ENCODE measurements around the gene UBASH3B.

UBASH3B gene

DNA sequence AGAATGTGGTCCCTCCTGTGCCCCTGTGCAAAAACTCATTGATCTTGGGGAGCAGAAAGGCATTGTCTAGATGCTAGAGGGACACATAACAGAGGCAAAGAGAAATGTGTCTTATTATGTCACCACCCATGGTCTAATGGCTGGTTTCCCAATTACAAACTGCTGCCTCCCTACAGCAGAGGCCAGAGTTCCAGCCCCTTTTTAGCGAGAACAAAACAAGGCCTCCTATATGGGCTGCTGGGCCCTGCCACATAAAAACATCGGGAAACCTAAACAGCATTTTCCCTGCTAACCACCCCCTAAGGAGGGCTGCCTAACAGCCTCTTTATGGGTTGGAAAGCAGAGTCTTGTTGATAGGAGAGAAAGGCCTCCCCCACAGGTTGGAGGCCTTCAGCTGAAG is 107.6 kb downstream of the UBASH3B start:
- DNase-seq, result no peak

DNA sequence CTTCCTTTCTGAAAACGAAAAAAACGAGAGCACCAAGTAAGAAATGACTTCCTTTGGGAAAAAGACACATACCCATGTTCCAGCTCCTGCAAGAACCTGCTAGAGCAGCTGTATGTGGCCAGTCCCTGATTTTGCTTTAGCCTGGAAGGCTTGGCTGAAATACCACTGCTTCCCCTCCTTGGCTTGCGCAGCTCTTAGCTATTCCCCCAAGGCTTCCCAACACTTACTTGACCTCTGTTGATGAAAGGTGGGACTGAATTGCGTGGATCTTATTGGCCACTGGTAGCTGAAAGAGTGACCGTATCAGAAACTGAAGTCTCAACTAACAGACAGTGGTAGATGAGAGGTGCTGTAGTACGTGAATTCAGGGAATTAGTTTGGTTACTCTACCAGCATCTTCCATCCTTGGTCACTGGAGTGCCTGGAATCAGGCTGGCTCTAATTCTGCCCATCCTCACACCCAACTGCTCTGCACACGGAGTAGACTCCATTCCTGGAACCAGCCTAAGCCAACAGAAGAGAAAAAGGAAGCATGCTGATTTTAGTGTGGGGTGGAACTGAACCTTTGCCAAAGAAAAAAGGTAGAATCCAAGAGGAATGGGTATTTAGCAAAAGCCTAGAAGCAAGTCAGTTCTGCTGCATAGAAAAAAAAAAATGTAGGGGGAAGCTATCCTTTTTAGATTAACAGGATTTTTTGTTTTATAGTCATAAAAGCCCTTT is 109.0 kb downstream of the UBASH3B start:
- DNase-seq, result no peak

DNA sequence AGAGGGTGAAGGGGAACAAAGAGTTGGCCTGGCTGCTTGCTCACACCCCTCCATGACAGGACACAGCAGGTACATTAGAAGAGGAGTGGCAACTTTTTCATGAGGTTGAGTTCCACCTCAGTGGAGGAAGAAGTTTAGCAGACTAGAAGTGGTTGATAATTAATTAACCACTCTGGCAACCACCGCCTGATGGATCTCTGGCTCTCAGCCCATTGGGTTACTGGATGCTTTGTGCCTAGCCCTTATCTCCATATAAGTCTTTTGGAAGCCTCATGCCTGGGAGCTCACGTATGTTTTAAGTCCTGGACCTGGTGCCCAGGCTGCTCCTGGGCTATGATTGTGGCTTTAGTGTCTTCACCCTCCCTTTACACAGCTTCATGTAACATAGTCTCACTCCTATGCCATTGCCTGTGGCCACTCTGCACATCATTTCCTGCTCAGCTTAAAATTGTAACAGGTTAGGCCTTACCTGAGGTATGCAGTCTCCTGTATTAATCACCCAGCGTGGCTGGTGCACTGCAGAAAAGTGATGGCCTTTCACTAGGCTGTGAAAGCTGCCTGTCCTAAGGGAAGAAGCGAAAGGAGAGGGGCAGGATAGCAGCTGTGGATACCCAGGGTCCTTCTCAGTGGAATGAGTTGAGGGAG is 110.1 kb downstream of the UBASH3B start:
- DNase-seq, result no peak

DNA sequence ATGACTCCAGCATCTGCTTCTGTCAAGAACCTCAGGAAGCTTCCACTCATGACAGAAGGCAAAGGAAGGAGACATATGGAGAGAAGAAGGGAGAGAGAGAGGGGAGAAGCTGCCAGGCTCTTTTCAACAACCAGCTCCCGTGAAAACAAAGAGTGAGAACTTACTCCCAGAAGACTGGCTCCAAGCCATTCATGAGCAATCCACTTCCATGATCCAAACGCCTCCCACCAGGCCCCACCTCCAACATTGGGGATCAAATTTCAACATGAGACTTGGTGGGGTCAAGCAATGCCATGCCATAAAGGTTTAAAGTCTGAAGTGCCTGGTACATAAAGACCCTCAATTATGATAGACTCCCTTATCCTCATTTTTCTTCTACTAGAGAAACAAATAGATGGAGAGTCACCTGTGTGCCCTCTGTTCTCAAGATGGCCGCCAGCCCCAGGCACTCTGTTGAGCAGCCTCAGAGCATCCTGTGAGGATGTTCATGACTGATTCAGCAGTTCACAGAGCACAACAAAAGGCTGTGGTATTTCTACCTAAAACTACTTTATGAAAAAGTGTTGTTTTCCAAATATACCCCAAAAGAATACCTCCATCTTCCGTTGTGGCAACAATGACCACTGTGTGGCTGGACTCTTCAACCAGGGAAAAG is 113.7 kb downstream of the UBASH3B start:
- DNase-seq, result no peak

DNA sequence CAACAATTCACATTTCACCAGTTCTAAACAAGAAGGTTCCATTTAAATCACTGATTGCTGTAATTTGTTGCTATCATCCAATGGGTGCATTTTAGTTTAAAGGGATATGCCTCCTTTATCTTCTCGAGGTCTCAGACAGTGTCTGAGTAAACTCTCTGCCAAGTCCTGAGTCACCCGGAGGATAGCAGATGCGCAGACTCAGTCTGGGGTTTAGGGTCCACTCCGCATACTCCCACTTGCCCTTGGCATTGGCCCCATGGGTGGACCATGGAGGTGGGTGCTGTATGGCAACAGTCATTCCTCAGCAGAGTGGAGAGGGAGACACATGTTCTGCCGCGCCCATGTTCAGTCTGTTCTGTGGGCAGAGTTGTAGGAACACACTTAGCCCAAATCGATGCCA is 117.4 kb downstream of the UBASH3B start:
- DNase-seq, result no peak

DNA sequence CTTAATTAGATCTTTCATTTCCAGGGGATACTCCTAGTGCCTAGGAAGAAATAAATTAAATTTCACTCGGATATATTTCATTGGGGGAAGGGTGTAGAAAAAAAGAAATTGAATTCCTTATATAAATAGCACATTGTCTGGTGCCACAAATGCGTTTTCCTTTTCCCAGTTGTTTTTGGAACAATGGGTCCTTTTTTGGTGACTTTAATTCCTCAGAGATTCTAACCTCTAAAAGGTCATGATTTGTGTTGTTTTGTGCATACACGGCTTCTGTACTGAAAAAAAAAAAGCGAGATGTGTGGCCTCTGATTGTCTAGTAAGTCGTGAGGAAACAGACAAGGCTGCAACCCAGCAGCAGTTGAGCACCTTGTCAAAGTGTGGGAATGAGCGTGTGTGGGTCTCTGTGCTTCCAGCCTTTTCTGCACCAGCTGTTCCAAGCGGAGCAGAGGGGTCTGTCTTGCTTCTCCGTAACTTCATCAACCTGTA is 118.3 kb downstream of the UBASH3B start:
- no peak for DNase-seq

DNA sequence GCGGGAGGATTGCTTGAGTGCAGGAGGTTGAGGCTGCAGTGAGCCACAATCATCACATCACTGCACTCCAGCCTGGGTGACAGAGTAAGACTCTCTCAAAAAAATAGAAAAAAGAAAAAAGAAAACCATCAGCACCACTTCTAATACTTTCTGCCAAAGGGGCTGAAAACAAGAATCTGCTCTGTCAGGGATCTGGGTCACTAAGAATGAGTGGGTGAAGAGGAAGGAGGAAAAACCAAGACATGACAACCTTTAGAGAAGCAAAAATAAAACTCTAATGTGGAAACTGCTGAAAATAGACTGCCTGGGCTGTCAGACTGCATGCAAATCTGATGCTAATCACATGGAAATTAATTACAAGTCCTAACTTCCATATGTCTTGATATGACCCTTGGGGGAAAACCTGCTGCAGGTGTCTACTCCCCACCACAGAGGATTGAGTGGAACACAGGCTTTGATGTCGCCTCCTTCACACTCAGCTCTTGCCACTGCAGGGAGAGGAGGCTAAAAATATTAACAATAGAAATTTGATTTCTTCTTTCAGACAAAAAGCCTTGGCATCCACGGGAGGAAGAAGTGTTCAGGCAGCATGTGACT is 120.3 kb downstream of the UBASH3B start:
- DNase-seq, result no peak

DNA sequence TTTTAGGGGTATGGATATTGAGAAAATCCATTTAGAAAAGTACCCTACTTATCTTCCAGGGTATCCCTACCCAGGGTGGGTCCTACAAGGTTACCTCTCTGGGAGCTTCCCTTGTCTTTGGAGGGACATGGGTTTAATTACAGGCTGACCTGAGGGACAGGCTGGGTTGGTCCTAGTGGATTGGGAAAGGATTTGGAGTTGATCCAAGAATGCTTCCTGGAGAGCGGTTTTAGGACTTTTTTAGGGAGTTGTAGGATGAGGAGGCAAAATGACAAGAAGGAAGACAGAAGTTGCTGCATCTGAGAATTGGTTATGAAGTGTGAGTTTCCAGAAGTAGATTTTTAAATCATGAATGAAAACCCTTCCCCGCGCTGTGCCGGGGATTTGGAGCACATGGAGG is 121.0 kb downstream of the UBASH3B start:
- DNase-seq, result no peak

DNA sequence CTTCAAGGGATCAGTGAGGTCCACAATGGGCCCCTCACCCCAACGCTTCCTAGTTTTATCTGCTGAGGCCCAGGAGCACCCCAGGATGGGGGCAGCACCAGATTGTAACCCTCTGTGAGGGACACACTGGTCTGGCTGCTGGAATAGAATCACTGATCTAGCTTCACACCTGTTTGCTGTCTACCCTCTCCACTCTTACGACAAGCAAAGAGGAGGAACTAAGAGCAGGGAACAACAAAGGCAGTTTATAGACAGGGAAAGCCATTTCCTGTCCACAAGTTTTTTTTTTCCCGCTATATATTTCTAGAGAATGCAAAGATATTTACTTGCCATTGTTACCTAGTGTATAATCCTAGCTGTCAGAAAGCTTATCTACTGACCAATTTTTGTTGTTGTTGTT is 121.8 kb downstream of the UBASH3B start:
- DNase-seq, result no peak

DNA sequence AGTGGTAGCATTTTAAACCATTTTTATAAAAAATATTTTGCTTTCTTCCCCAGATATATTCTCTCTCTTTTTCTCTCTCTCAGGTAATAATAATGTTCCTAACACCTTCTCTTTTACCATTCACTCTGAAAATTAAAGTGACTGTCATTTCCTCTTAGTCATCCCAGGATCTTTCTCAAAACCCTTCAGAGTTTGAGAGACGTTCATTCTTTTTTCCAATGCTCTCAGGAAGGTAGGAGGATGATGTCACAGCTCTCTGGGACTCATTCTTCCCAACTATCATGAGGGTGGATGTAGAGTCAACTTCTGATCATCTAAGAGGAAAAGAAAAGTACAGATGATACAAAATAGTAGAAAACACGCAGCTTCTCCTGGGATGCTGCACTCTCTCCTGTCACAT is 122.6 kb downstream of the UBASH3B start:
- no peak for DNase-seq

DNA sequence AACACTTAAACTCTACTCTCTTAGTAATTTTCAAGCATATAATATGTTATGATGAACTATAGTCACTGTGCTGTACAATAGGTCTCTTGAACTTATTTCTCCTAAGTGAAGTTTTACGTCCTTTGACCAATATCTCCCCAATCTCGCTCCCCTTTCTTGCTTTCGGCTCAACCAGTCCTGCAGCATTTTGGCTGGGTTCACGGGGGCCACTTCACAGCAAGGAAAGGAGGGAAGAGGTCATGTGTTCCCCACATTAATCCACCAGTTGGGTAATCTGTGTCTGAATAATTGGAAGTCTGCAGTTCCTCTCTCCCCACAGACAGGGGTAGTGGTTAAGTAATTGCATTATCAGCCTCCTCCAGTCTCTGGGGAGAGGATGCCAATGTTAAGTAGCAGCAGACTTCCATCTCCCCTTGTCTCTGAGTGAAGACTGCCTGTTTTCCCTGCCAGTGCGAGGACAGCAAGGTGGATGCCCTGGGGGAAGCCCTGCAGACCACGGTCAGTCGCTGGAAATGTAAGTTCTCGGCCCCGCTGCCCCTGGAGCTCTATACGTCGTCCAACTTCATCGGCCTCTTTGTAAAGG is 123.6 kb downstream of the UBASH3B start:
- no peak for DNase-seq

DNA sequence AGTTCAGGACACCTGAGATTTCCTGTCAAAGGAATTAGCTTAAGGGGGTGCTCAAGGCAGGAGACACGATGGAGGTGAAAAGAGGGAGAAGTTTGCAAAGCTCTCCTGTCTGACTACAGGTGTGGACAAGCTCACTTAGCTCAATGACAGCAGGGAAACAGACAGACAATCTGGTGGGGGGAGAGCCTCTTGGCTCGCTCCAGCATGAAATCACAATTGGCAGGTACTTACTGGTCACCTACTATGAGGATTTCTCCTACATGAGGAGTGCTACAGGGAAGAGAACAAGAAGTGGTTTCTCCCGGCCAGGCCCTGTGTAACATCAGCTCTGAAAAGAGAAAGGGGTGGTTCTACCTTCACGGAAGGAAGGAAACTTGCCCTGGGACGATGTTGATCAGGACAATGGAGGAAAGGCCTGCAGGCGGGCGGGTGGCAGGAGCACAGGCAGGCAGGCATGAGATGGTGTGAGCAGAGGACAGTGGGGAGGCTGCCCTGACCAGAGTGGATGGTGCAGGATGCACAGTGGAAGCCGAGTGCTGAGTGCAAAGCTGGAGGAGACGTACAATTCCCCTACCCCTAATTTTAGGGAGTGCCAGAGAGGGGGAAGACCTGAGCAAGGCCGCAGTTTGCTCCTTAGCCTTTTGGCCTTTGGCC is 124.9 kb downstream of the UBASH3B start:
- no peak for DNase-seq

DNA sequence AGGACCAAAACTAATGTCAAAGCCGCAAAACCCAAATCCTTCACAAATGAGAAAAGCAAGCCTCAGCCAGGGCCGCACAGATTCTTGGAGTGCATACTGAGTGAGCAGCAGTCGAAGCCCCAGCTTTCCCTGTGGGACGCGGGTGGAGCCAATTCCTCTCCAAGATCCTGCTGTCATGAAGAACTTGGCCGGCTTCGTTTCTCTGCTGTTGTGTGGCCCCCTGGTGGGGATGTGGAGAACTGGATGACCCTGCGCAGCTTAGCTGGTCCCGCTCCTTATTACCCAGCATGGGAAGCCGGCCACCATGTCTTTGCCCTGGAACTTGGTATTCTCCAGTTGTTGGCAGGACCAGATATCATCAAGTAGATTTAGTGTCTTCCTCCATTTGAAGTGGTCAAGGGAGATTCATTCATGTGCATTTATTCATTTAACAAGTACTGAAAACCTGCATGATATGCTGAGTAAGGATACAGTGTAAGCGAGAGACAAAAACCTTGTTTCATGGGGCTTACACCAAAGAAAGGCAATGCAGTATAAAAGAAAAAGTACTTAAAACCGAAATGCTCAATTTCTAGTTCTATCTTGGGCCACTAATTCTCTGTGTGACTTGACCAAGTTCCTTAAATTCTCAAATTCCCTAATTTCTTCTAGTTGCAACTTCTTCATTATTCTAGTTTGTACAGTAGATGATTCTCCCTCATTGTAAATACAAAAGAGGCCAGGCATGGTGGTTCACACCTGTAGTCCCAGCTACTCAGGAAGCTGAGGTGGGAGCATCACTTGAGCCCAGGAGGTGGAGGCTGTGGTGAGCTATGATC is 126.1 kb downstream of the UBASH3B start:
- DNase-seq, result peak; percentile 89

DNA sequence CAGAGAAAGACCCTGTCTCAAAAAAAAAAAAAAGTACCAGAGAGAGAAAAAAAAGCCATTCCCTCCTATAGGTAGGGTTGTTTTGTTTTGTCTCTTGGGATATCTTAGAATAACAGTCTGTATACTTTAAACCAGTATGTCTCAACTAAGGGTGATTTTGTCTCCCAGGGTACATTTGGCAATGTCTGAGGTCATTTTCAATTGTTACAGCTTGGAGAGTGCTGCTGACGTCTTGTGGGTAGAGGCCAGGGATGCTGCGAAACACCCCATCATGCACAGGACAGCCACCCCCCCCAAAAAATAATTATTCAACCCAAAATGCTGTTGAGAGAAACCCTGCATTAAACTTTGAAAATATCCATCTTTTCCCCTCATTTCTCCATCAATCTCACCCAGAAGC is 126.7 kb downstream of the UBASH3B start:
- DNase-seq, result no peak

DNA sequence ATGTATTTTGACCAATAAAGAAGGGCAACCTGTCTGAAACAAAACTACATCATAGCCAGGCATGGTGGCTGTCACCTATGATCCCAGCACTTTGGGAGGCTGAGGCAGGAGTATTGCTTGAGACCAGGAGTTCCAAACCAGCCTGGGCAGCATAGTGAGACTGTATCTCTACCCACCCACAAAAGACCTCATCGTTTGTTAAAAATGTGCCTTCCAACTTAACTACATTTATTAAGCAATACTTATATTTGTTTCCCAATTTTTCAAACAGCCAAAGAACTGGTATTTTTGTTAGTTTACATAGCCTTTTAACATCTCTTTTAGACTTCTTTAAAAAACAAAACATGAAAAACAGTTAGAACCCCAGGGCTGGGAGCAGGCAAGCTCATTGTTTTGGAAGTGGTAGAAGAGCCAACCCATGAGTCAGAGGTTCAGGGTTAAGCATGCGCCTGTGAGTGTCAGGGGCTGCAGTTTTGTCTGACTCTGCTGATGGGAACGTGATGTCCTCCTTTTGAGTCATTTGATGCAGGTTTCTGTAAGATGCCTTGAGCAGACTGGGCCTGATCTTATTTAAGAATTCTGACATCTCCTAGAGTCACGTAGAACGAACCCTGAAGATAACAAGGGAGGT is 128.9 kb downstream of the UBASH3B start:
- no peak for DNase-seq

DNA sequence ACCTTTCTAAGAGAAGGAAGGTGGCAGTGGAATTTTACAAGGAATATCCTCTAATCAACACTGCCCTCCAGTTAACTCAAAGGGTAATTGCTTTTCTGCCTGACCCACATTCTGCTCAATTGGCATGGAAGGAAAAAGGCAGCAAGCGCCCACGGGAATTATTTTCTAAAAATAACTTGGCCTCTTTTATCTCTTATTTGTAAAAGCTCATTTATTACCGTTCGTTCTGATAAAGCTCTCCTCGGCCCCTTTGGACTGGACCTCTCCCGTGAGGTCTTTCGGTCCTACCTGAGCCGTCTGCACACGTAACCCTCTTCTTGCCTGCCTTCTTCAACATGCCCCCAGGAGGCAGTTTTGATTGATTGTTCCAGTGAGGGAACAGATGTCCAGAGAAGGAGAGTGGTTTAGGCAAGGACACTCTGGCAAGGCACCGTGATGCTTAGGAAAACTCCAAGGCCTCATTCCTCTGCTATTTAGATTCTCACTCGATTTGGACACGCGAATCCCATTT is 129.6 kb downstream of the UBASH3B start:
- no peak for DNase-seq

DNA sequence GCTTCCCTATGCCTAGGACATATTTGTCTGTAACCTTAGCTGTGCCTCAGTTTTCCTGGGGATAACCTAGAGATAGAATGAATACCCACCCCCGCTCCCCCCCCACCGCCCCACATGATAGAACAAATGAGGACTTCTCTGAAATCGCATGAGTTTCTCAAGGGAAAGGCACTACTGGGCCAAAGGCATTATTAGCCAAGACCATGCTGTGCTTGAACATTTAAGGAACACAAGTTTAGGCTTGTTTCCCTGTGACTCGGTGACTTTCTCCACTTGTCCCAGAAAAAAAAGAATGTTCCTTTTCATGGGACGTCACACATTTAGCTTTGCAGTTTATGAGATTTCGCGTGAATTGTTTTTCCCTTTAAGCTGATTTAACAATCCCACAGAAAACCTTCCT is 131.4 kb downstream of the UBASH3B start:
- no peak for DNase-seq

DNA sequence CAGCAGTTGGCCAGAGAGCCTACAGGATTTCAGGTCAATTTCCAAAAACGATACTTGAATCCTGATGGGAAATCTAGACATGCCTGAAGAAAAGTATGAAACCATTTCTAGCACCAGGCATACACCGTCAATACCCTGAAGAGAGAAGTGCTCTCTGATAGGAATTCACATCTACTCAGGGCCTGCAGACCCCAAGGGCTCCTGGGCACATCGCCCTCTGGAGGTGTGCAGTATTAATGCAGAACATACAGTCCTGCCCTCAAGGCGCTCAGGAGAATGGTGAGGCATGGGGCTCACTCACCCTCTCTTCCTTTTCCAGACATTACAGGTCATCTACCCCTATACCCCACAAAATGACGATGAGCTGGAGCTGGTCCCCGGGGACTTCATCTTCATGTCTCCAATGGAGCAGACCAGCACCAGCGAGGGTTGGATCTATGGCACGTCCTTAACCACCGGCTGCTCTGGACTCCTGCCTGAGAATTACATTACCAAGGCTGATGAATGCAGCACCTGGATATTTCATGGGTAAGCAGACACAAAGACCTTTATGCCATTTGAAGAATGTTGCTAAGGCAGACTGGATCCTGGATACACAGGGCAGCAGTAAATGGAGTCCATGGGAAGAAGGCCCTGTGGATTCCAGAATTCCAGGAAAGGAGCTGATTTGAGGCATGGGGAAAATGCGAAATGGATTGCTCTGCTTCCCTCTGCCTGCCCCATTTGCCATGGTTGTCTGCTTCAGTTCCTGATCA is 133.4 kb downstream of the UBASH3B start:
- DNase-seq, result no peak

DNA sequence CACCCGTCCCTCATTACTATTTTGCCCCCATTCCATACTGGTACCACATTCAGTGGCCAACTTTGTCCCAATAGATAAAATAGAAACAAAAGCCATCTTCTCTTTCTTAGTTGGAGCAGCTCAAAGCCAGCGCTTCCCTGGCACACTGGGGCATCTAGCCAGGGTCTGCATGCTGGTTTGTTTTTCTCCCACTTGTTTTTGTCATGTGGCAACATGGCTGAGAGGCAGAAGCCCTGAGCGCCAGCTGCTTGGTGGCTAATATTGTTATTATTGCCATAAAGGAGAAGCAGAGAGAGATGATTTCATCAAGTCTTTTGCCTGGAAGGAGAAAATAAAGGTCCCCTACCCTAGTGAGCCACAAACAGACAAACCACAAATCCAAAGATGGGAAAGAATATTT is 134.4 kb downstream of the UBASH3B start:
- DNase-seq, result no peak

DNA sequence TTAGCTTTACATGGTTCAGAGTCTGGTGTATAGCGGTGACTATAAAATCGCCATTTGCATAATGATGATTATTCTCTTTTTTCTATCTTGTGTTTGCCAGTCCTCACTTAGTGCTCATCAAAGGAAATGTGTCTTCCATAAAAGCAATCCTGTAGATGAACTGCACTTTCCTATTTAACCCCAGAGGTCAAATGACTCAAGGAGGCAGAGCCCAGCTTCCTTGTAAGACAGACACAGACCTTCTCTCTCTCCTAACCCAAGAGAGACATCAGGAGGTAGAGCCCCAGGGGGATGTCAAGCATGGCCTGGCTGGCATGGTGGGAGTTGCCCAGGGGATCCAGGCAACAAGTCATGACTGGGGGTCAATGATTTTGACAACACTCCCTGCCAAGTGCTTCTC is 135.9 kb downstream of the UBASH3B start:
- no peak for DNase-seq

DNA sequence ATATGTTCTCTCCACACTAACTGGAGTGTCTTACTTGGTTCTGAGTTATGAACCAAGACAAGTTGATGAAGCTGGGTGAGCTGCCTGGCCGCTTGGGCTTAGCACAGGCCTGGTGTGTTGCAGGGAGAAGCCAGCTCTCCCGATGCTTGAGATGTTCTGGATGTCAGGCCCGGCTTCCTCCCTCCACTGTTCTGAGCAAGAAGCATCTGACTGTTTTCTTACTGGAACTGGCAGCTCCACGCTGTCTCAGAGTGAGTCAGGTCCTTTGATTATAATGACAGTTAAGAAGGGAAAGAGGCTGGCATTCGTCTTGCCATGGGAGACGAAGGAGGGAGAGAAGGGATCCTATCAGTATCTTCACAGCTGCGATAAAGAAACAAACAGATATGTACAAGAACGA is 136.3 kb downstream of the UBASH3B start:
- no peak for DNase-seq

Measured in NCI-H1092 treated with DMSO at 0.1 percent for 48 hours (cell line).